Liver (tissue), 9 donors: ENCODE results near the gene DNAJC9. TPM values are rescaled to one million over a fixed set of nuclear protein-coding genes. Genes with fewer than 3 reads are reported as not detected.

Source experiments
- DNase-seq: peaks from one replicate; pipeline ENCODE4 v3.0.0-alpha.2; 2017; ENCODE audit warnings: low spot score
- H3K27ac ChIP-seq, 2 donors: one replicate each; pipeline ENCODE4 v1.7.0; 2013; ENCODE audit warnings: inconsistent platforms in 2 of 2, low read length in 2 of 2, control low read depth in 1 of 2, low read depth in 1 of 2, mild to moderate bottlenecking in 1 of 2
- H3K27me3 ChIP-seq, 4 donors: one replicate each; pipeline versions ENCODE4 v1.6.1 to v1.7.0; 2013; ENCODE audit warnings: low read length in 3 of 4, inconsistent platforms in 1 of 4, mild to moderate bottlenecking in 1 of 4, moderate library complexity in 1 of 4; ENCODE audit not compliant: control insufficient read depth in 4 of 4, insufficient read depth in 4 of 4
- H3K36me3 ChIP-seq, 4 donors: one replicate each; pipeline versions ENCODE4 v1.6.1 to v1.7.0; 2013; ENCODE audit warnings: low read length in 3 of 4, mild to moderate bottlenecking in 3 of 4, low read depth in 1 of 4, moderate library complexity in 1 of 4; ENCODE audit not compliant: control insufficient read depth in 4 of 4, insufficient read depth in 3 of 4
- H3K4me1 ChIP-seq, 4 donors: one replicate each; pipeline versions ENCODE4 v1.6.1 to v1.7.0; 2013; ENCODE audit warnings: low read length in 3 of 4, mild to moderate bottlenecking in 3 of 4, moderate library complexity in 1 of 4; ENCODE audit not compliant: control insufficient read depth in 4 of 4, insufficient read depth in 4 of 4
- H3K4me3 ChIP-seq, 3 donors: one replicate each; pipeline versions ENCODE4 v1.6.1 to v1.7.0; 2013; ENCODE audit warnings: low read length in 3 of 3, control low read depth in 1 of 3, low read depth in 1 of 3, mild to moderate bottlenecking in 1 of 3
- H3K9ac ChIP-seq, 2 donors: one replicate each; pipeline ENCODE4 v1.7.0; 2013; ENCODE audit warnings: low read length in 2 of 2, mild to moderate bottlenecking in 2 of 2, moderate library complexity in 2 of 2, control low read depth in 1 of 2, low read depth in 1 of 2
- H3K9me3 ChIP-seq, 4 donors: one replicate each; pipeline versions ENCODE4 v1.6.1 to v1.7.0; 2013; ENCODE audit warnings: low read length in 3 of 4; ENCODE audit not compliant: control insufficient read depth in 4 of 4
- CTCF ChIP-seq: fragments of 150-350 bp; IDR thresholded peaks from 2 replicates; pipeline ENCODE4 v1.5.1; 2017; ENCODE audit warnings: improper control_type of control experiment, low read depth, low read length; ENCODE audit not compliant: missing input control
- EGR1 ChIP-seq, 2 donors: IDR thresholded peaks; 2 replicates each; pipeline ENCODE4 v1.6.1; 2016 to 2018; ENCODE audit warnings: antibody characterized with exemption in 2 of 2, low read depth in 2 of 2
- FOXA1 ChIP-seq: IDR thresholded peaks from 2 replicates; pipeline ENCODE4 v1.6.1; 2016; ENCODE audit warnings: antibody characterized with exemption
- FOXA2 ChIP-seq: IDR thresholded peaks from 2 replicates; pipeline ENCODE4 v1.6.1; 2016; ENCODE audit warnings: antibody characterized with exemption
- GABPA ChIP-seq, 2 donors: IDR thresholded peaks in 1 of 2; conservative IDR thresholded peaks in 1 of 2; 2 replicates each; pipeline ENCODE4 v1.6.1; 2016; ENCODE audit warnings: antibody characterized with exemption in 2 of 2, mild to moderate bottlenecking in 1 of 2, moderate library complexity in 1 of 2
- HNF4A ChIP-seq, 2 donors: conservative IDR thresholded peaks; 2 replicates each; pipeline ENCODE4 v1.6.1; 2016; ENCODE audit warnings: antibody characterized with exemption in 2 of 2, mild to moderate bottlenecking in 2 of 2
- HNF4G ChIP-seq: IDR thresholded peaks from 2 replicates; pipeline ENCODE4 v1.6.1; 2016; ENCODE audit warnings: antibody characterized with exemption
- JUND ChIP-seq, 2 donors: IDR thresholded peaks; 2 replicates each; pipeline ENCODE4 v1.6.1; 2016; ENCODE audit warnings: antibody characterized with exemption in 2 of 2
- MAX ChIP-seq: IDR thresholded peaks from 2 replicates; pipeline ENCODE4 v1.6.1; 2016; ENCODE audit warnings: antibody characterized with exemption
- NR2F2 ChIP-seq: IDR thresholded peaks from 2 replicates; pipeline ENCODE4 v1.6.1; 2016; ENCODE audit warnings: antibody characterized with exemption
- RAD21 ChIP-seq, 2 donors: IDR thresholded peaks; 2 replicates each; pipeline ENCODE4 v1.6.1; 2016; ENCODE audit warnings: antibody characterized with exemption in 2 of 2, mild to moderate bottlenecking in 2 of 2
- REST ChIP-seq: IDR thresholded peaks from 2 replicates; pipeline ENCODE4 v1.6.1; 2016; ENCODE audit warnings: antibody characterized with exemption, mild to moderate bottlenecking
- RXRA ChIP-seq, 2 donors: IDR thresholded peaks; 2 replicates each; pipeline ENCODE4 v1.6.1; 2017 to 2018; ENCODE audit warnings: antibody characterized with exemption in 2 of 2, mild to moderate bottlenecking in 1 of 2
- SP1 ChIP-seq: IDR thresholded peaks from 2 replicates; pipeline ENCODE4 v1.6.1; 2018; ENCODE audit warnings: antibody characterized with exemption, mild to moderate bottlenecking
- TAF1 ChIP-seq: conservative IDR thresholded peaks from 2 replicates; pipeline ENCODE4 v1.6.1; 2016; ENCODE audit warnings: antibody characterized with exemption, mild to moderate bottlenecking
- YY1 ChIP-seq: IDR thresholded peaks from 2 replicates; pipeline ENCODE4 v1.6.1; 2016; ENCODE audit warnings: antibody characterized with exemption, mild to moderate bottlenecking
- WGBS: extraction: QIAGEN DNeasy Blood & Tissue Kit; methylation state at CpG from one replicate; pipeline ENCODE4 v1.1.7; 2013; 5-methylcytosine and 5-hydroxymethylcytosine counted together
- polyA plus RNA-seq, 2 donors: library from polyadenylated mRNA; stranded (reverse) in 1 of 2; unstranded in 1 of 2; fragments of 200-250 nt in 1 of 2; fragments of >200 nt in 1 of 2; fragmentation: Nextera tagmentation in 1 of 2; extraction: Ambion mirVana in 1 of 2; gene quantifications; one replicate each; pipeline versions ENCODE4 v1.2.1 to v1.2.3, GENCODE V29; 2013 to 2015
- total RNA-seq, 2 donors: library from RNA; depleted of rRNA; stranded (reverse); fragments of >200 nt; gene quantifications; one replicate each; pipeline ENCODE4 v1.2.3, GENCODE V29; 2014
- TF ChIP-seq, protein P1 (sequence below): IDR thresholded peaks from 2 replicates; pipeline ENCODE4 v1.6.1; 2016; ENCODE audit warnings: antibody characterized with exemption
- TF ChIP-seq, protein P2 (sequence below): IDR thresholded peaks from 2 replicates; pipeline ENCODE4 v1.6.1; 2016; ENCODE audit warnings: antibody characterized with exemption
- donor health status: healthy.
- donor health status: healthy.
- donor health status: healthy.
- donor health status: healthy.
- donor health status: healthy.

The DNAJC9 gene
- total and polyA plus RNA-seq, 4 donors = 4.1 to 45.5 (median 9.9) TPM

- no peaks in the 10 kb centered on the region for H3K27me3 ChIP-seq
- H3K36me3 ChIP-seq = peaks cover 3 to 42% (median 26%) of the 10 kb centered on the region in 4 donors
- 96% methylated on average over 5 of the region's 5 CpGs for WGBS
- H3K9ac ChIP-seq = no peak overlapping the region
- H3K4me1 ChIP-seq = peaks cover 0 to 2% (median 0%) of the 10 kb centered on the region in 4 donors
- no peak overlapping the region for H3K27ac ChIP-seq
- H3K9me3 ChIP-seq = no peaks in the 10 kb centered on the region
- no peak for DNase-seq
- H3K4me3 ChIP-seq = no peak overlapping the region
- TF ChIP-seq HNF4A (conservative IDR thresholded peaks at IDR 0.05) (no peak), TAF1 (no peak), RXRA (IDR thresholded peaks at IDR 0.05) (no peak), YY1 (no peak)
Measured at GRCh38 chr10:73238990-73239566, 8.0 kb downstream of the DNAJC9 start.

DNA sequence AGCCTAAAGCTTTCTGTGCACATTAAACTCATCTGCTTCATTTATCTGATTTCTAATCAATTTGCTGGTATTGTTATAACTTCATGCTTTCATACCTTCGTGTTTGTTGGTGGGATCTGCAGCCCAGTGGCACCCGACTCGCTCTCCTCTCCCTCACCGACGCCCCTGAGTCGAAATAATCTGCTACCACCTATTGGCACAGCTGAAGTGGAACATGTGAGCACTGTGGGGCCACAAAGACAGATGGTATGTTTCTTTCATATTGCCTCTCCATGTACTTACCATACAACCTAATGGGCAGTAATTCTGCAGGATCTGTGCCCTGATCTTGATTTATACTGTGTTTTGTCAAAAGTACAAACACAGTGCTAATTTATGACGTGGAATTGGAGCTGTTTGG lies 12.4 kb downstream of the DNAJC9 start:
- peaks cover 0 to 42% (median 6%) of the 10 kb centered on the region in 4 donors for H3K36me3 ChIP-seq
- no peak for DNase-seq
- H3K9ac ChIP-seq = no peak overlapping the region
- no peak overlapping the region for H3K4me3 ChIP-seq
- H3K27ac ChIP-seq = no peak overlapping the region
- no peaks in the 10 kb centered on the region for H3K4me1 ChIP-seq
- no peaks in the 10 kb centered on the region for H3K27me3 ChIP-seq
- WGBS = 95% methylated on average over 7 of the region's 7 CpGs
- no peaks in the 10 kb centered on the region for H3K9me3 ChIP-seq
- TF ChIP-seq RXRA (IDR thresholded peaks at IDR 0.05) (no peak), SP1 (no peak), FOXA2 (no peak), EGR1 (IDR thresholded peaks at IDR 0.05; ENCODE audit: low read depth in 2 of 2) (no peak), MAX (no peak), FOXA1 (no peak), REST (no peak), TAF1 (no peak), NR2F2 (no peak), YY1 (no peak), RAD21 (IDR thresholded peaks at IDR 0.05) (no peak), HNF4A (conservative IDR thresholded peaks at IDR 0.05) (no peak), JUND (IDR thresholded peaks at IDR 0.05) (no peak), CTCF (no peak), GABPA (IDR thresholded peaks at IDR 0.05 in 1 of 2, conservative IDR thresholded peaks at IDR 0.05 in 1 of 2) (no peak), HNF4G (no peak)
- TF ChIP-seq, protein P1, sequence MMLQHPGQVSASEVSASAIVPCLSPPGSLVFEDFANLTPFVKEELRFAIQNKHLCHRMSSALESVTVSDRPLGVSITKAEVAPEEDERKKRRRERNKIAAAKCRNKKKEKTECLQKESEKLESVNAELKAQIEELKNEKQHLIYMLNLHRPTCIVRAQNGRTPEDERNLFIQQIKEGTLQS = no peak
- TF ChIP-seq, protein P2, sequence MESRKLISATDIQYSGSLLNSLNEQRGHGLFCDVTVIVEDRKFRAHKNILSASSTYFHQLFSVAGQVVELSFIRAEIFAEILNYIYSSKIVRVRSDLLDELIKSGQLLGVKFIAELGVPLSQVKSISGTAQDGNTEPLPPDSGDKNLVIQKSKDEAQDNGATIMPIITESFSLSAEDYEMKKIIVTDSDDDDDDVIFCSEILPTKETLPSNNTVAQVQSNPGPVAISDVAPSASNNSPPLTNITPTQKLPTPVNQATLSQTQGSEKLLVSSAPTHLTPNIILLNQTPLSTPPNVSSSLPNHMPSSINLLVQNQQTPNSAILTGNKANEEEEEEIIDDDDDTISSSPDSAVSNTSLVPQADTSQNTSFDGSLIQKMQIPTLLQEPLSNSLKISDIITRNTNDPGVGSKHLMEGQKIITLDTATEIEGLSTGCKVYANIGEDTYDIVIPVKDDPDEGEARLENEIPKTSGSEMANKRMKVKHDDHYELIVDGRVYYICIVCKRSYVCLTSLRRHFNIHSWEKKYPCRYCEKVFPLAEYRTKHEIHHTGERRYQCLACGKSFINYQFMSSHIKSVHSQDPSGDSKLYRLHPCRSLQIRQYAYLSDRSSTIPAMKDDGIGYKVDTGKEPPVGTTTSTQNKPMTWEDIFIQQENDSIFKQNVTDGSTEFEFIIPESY = no peak
